K562 (cell line): ENCODE measurements around the gene COL24A1. TPM values are rescaled to one million over a fixed set of nuclear protein-coding genes. Genes with fewer than 3 reads are reported as not detected.

Experiments used
- ATAC-seq: fragments of 200-7000 bp; cut with Tn5 transposase; 3 replicates; pipeline ENCODE4 v1.9.1; 2020; ENCODE audit warnings: moderate library complexity
- BruUV-seq: library from RNA; stranded (reverse); fragments of 400-500 nt; replicated peaks from 2 replicates; lab custom pipeline; 2021; lab: Mats Ljungman, UMichigan
- CTCF ChIA-PET: fragments of 300-600 bp; formaldehyde crosslinking; extraction: SDS; loops from one replicate; lab custom pipeline; 2021; ENCODE audit warnings: low intra/inter-chr PET ratio; lab: Yijun Ruan, JAX
- POLR2A ChIA-PET: fragments of 300-600, 350-650 bp; sonication (Branson Sonifier 250); formaldehyde crosslinking; extraction: SDS; loops from one replicate; lab custom pipeline; 2021; ENCODE audit warnings: antibody characterized with exemption, inconsistent platforms; lab: Yijun Ruan, JAX
- DNase-seq, 4 experiments: peaks; one replicate each; pipeline versions ENCODE4 v3.0.0 to v3.0.0-alpha.2; 2011 to 2018; ENCODE audit warnings: low spot score in 3 of 4, mixed read lengths in 3 of 4; ENCODE audit errors: extremely low read depth in 1 of 4
- FAIRE-seq: peaks from 2 replicates; lab custom pipeline; 2011; peaks lifted over from hg19 to GRCh38; lab: Jason Lieb, UNC
- H2AFZ ChIP-seq: 2 replicates; pipeline ENCODE4 v1.6.0; 2011; ENCODE audit warnings: low read depth, low read length, control low read depth, inconsistent platforms
- H3K27ac ChIP-seq: fragments of 200-600 bp; 3 replicates; pipeline ENCODE4 v1.8.0; 2011; ENCODE audit warnings: low read depth, mild to moderate bottlenecking, control low read depth, inconsistent platforms, low read length, moderate library complexity, mixed read lengths; ENCODE audit errors: extremely low read depth
- H3K27me3 ChIP-seq, 2 experiments: fragments of 300-600 bp in 1 of 2; 2 replicates in 1 of 2; 3 replicates in 1 of 2; pipeline versions ENCODE4 v1.6.0 to v1.8.0; 2011; ENCODE audit warnings: inconsistent platforms in 2 of 2, low read length in 2 of 2, mild to moderate bottlenecking in 1 of 2, mixed read lengths in 1 of 2, moderate library complexity in 1 of 2; ENCODE audit not compliant: control insufficient read depth in 2 of 2, insufficient read depth in 2 of 2
- H3K36me3 ChIP-seq: fragments of 300-600 bp; 3 replicates; pipeline ENCODE4 v1.8.0; 2011; ENCODE audit warnings: mild to moderate bottlenecking, low read length, inconsistent platforms; ENCODE audit not compliant: control insufficient read depth, insufficient read depth
- H3K4me1 ChIP-seq, 2 experiments: fragments of 200-600 bp in 1 of 2; replicated peaks in 1 of 2; 2 replicates in 1 of 2; 3 replicates in 1 of 2; pipeline versions ENCODE4 v1.5.1 to v1.8.0; 2011; ENCODE audit warnings: inconsistent platforms in 2 of 2, low read length in 2 of 2, mild to moderate bottlenecking in 1 of 2, mixed read lengths in 1 of 2, moderate library complexity in 1 of 2; ENCODE audit not compliant: control insufficient read depth in 2 of 2, insufficient read depth in 2 of 2
- H3K4me2 ChIP-seq: 2 replicates; pipeline ENCODE4 v1.6.1; 2011; ENCODE audit warnings: low read length, control low read depth, inconsistent platforms, mixed read lengths; ENCODE audit not compliant: insufficient read depth
- H3K4me3 ChIP-seq: fragments of 200-600 bp; sonication (generic), shearing (Covaris generic); 2 replicates; pipeline ENCODE4 v1.5.1; 2016; ENCODE audit warnings: control low read depth, inconsistent platforms
- H3K79me2 ChIP-seq: fragments of 200-600 bp; 3 replicates; pipeline ENCODE4 v1.8.0; 2011; ENCODE audit warnings: low read length, inconsistent platforms; ENCODE audit not compliant: control insufficient read depth, insufficient read depth
- H3K9ac ChIP-seq, 2 experiments: 2 replicates each; pipeline versions ENCODE4 v1.6.0 to v1.6.1; 2011; ENCODE audit warnings: low read depth in 2 of 2, low read length in 2 of 2, control low read depth in 1 of 2, inconsistent platforms in 1 of 2, mild to moderate bottlenecking in 1 of 2, mixed read lengths in 1 of 2; ENCODE audit not compliant: insufficient read depth in 1 of 2
- H3K9me1 ChIP-seq: one replicate; pipeline ENCODE4 v1.6.0; 2011; ENCODE audit warnings: inconsistent platforms, mild to moderate bottlenecking, low read length, moderate library complexity; ENCODE audit not compliant: control insufficient read depth, insufficient read depth
- H3K9me3 ChIP-seq: replicated peaks from 2 replicates; pipeline ENCODE4 v1.5.1; 2011; ENCODE audit warnings: low read depth, low read length, inconsistent platforms; ENCODE audit not compliant: control insufficient read depth, insufficient read depth
- H4K20me1 ChIP-seq: replicated peaks from 2 replicates; pipeline ENCODE4 v1.6.1; 2011; ENCODE audit warnings: low read length, inconsistent platforms, mixed read lengths; ENCODE audit not compliant: control insufficient read depth, insufficient read depth
- BRF1 ChIP-seq: IDR thresholded peaks from 3 replicates; pipeline ENCODE4 v1.6.1; 2011; ENCODE audit warnings: borderline replicate concordance, mild to moderate bottlenecking; ENCODE audit not compliant: insufficient read length; ENCODE audit errors: extremely low read depth
- ELF2 ChIP-seq: fragments of 250-450 bp; sonication (Bioruptor Pico); IDR thresholded peaks from 2 replicates; pipeline ENCODE4 v1.5.0; 2021; ENCODE audit warnings: mild to moderate bottlenecking
- FOXK2 ChIP-seq, 2 experiments: fragments of 450-650 bp; IDR thresholded peaks in 1 of 2; conservative IDR thresholded peaks in 1 of 2; 2 replicates each; pipeline ENCODE4 v1.6.1; 2016; ENCODE audit warnings: low read depth in 2 of 2, mild to moderate bottlenecking in 1 of 2
- GTF2A2 ChIP-seq: IDR thresholded peaks from 2 replicates; pipeline ENCODE4 v1.6.1; 2016; ENCODE audit warnings: mild to moderate bottlenecking, missing genetic modification characterization, missing compliant biosample characterization
- POLR2A ChIP-seq: fragments of 450-650 bp; conservative IDR thresholded peaks from 2 replicates; pipeline ENCODE4 v1.6.1; 2016
- POLR2AphosphoS5 ChIP-seq: IDR thresholded peaks from 2 replicates; pipeline ENCODE4 v1.6.1; 2011; ENCODE audit warnings: mild to moderate bottlenecking, low read depth, low read length, moderate library complexity; ENCODE audit not compliant: control insufficient read depth, insufficient read depth
- ZNF780A ChIP-seq: fragments of 250-450 bp; sonication (Bioruptor Pico); IDR thresholded peaks from 2 replicates; pipeline ENCODE4 v1.5.0; 2021; ENCODE audit warnings: mild to moderate bottlenecking
- WGBS: fragments of 100-300 bp; shearing (Covaris generic); methylation state at CpG from one replicate; pipeline ENCODE4 v1.1.6; 2016; ENCODE audit warnings: low coverage, mixed read lengths; ENCODE audit not compliant: insufficient coverage; ENCODE audit errors: missing lambda C conversion rate; 5-methylcytosine and 5-hydroxymethylcytosine counted together
- in situ Hi-C: fragments of 300-500 bp; cut with MboI; formaldehyde crosslinking; loops from 4 replicates; pipeline ENCODE4 v1.15.0; 2018; ENCODE audit warnings: inconsistent platforms, mixed read lengths
- intact Hi-C: fragments of 100-400 bp; cut with micrococcal nuclease; formaldehyde crosslinking; loops from 2 replicates; pipeline ENCODE4 v1.14.2; 2022
- polyA plus RNA-seq, 8 experiments: library from polyadenylated mRNA; depleted of rRNA in 4 of 8; stranded (reverse) in 5 of 8; unstranded in 3 of 8; fragments of >200 nt; fragmentation: Nextera tagmentation in 2 of 8; fragmentation: Illumina TruSeq in 1 of 8; extraction: Ambion mirVana in 2 of 8; extraction: Trizol in 1 of 8; gene quantifications; 2 replicates each; pipeline versions ENCODE4 v1.2.1 to v1.2.3, GENCODE V29; 2011 to 2014; ENCODE audit warnings: inconsistent platforms in 1 of 8, missing spikeins in 1 of 8
- total RNA-seq, 7 experiments: library from RNA; depleted of rRNA in 6 of 7; stranded (reverse); fragments of >200 nt in 6 of 7; fragmentation: Illumina TruSeq in 2 of 7; extraction: Trizol in 2 of 7; gene quantifications; 2 replicates each; pipeline versions ENCODE4 v1.2.1 to v1.2.3, GENCODE V29; 2011 to 2021; ENCODE audit warnings: low replicate concordance in 1 of 7
- TF ChIP-seq, protein P1 (sequence below): fragments of 450-650 bp; formaldehyde crosslinking; IDR thresholded peaks from 2 replicates; pipeline ENCODE4 v1.4.0; 2022; ENCODE audit warnings: missing genetic modification characterization
- TF ChIP-seq, protein P2 (sequence below): fragments of 250-450 bp; sonication (Bioruptor Pico); IDR thresholded peaks from 2 replicates; pipeline ENCODE4 v1.9.0; 2021; ENCODE audit warnings: mild to moderate bottlenecking

COL24A1 gene
- total and polyA plus RNA-seq, 9 of the 15 experiments (the other 6 are each of a cell fraction or from before 2014, with no cell fraction given) = 0.01 to 0.06 (median 0.03) TPM; not detected in 2

DNA sequence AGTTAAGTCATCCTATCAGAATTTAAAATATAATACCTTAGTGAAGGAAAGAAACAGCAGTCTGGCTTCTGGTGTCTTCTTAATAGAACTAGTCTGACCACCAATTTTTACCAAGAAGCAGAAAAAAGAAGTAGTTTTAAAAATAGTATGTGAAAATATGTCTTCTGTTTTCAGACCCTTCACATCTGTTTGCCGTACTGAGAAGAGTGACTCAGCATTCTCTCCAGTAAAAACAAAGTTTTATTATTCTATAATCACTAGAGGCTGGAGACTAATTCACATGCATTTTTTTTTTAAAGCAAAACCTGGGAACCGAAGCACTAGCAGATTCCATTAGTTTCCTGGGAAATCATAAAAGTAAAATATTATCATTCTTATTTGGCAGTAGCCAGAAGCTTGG lies 163.8 kb downstream of the COL24A1 start:
- ATAC-seq (no peak), FAIRE-seq (no peak), DNase-seq (no peak)
- TF ChIP-seq BRF1 (no peak), POLR2AphosphoS5 (no peak), FOXK2 (conservative IDR thresholded peaks at IDR 0.05 in 1 of 2, IDR thresholded peaks at IDR 0.05 in 1 of 2; ENCODE audit: low read depth in 2 of 2) (no peak), ZNF780A (CRISPR knock-in tag) (no peak), POLR2A (no peak), ELF2 (CRISPR knock-in tag) (no peak), GTF2A2 (tag) (no peak)
- TF ChIP-seq, protein P1, sequence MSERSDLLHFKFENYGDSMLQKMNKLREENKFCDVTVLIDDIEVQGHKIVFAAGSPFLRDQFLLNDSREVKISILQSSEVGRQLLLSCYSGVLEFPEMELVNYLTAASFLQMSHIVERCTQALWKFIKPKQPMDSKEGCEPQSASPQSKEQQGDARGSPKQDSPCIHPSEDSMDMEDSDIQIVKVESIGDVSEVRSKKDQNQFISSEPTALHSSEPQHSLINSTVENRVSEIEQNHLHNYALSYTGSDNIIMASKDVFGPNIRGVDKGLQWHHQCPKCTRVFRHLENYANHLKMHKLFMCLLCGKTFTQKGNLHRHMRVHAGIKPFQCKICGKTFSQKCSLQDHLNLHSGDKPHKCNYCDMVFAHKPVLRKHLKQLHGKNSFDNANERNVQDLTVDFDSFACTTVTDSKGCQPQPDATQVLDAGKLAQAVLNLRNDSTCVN (CRISPR knock-in tag) = no peak
- TF ChIP-seq, protein P2, sequence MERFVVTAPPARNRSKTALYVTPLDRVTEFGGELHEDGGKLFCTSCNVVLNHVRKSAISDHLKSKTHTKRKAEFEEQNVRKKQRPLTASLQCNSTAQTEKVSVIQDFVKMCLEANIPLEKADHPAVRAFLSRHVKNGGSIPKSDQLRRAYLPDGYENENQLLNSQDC (CRISPR knock-in tag) = no peak
- CTCF ChIA-PET = no interaction called here
- intact Hi-C loops (no loop called here), in situ Hi-C loops (no loop called here)
- no peaks in the 10 kb centered on the region for H3K36me3 ChIP-seq
- no peak overlapping the region for H3K9ac ChIP-seq
- H3K9me3 ChIP-seq = no peaks in the 10 kb centered on the region
- no peaks in the 10 kb centered on the region for H3K27me3 ChIP-seq
- H4K20me1 ChIP-seq = no peaks in the 10 kb centered on the region
- no TSS peak for BruUV-seq
- POLR2A ChIA-PET = no interaction called here
- no peaks in the 10 kb centered on the region for H3K79me2 ChIP-seq
- no peaks in the 10 kb centered on the region for H3K4me1 ChIP-seq
- no peak overlapping the region for H3K4me2 ChIP-seq
- no peak overlapping the region for H3K4me3 ChIP-seq
- H3K9me1 ChIP-seq = no peaks in the 10 kb centered on the region
- no peak overlapping the region for H2AFZ ChIP-seq
- no peak overlapping the region for H3K27ac ChIP-seq
- 2% methylated on average over 2 of the region's 2 CpGs for WGBS
